CD4-positive, alpha-beta T cell treated with Interferon alpha-2 for 1 hour (primary cell): ENCODE data around the gene PTPRU.
"Not testable (repeated sequence)": the region's sequence is repeated elsewhere in the genome, so short reads cannot be mapped to it uniquely, and the experiment has no call there.

Experiments used
- DNase-seq, 2 donors: peaks; one replicate each; pipeline ENCODE4 v3.0.0-alpha.2; 2020 to 2022

The PTPRU gene

DNA sequence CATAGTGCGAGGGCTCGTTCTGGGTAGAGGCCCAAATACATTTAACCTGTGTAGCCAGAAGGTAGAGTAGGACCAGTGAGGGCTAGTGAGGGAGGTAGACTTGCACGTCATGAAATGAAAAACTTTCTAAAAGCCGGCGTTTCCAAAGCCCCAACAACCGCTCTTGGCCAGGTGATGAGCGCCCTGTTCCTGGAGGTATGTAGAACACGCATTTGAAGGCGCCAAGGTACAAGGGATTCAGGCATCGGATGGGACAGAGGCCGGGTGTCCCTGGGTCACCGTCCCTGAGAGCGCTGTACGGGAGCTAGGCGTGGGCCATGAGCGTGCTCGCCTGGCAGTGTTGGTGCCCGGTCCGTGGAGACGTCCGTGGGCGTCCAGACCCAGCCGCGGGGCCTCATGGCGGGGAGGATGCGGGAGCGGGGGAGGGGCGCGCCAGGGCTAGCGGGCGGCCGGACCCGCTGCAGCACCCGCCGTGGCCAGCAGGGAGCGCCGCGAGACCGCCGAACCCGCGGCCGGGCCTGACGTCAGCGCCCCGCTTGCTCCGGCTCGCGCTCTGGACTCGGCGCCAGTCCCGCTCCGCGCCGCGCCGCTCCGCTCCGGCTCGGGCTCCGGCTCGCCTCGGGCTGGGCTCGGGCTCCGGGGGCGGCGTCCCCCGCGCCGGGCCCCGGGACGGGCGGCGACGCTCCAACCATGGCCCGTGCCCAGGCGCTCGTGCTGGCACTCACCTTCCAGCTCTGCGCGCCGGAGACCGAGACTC lies at the start of gene PTPRU:
Gene PTPRU (plus strand): TSS at position 568 of the 757 bp plus-strand sequence. CDS start 123 bp downstream, at position 691.
- DNase-seq = peak; percentile 73 to 83

GRCh38 chr1:29186707-29187106 lies 49.6 kb upstream of the PTPRU start:
- DNase-seq = no peak

DNA sequence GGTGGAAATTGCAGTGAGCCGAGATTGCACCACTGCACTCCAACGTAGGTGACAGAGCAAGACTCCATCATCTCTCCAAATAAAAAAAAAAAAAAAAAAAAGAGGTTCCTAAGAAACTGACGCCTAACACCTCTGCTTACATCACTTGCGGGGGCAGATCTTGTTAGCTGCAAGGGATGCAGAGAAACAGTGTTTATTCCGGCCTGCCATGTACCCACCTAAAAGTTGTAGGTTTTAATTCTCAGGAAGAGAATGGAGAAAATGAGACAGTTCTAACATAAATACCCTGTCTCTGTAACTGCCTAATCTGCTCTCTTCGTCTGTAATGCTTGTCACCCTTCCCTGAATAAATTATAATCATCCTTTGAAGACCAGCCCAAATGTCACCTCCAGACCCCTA lies 45.6 kb upstream of the PTPRU start:
- no peak for DNase-seq

GRCh38 chr1:29193879-29194455 lies 42.4 kb upstream of the PTPRU start:
- DNase-seq = no peak

- DNase-seq = no peak
Observed at GRCh38 chr1:29195881-29196291, 40.4 kb upstream of the PTPRU start.

DNA sequence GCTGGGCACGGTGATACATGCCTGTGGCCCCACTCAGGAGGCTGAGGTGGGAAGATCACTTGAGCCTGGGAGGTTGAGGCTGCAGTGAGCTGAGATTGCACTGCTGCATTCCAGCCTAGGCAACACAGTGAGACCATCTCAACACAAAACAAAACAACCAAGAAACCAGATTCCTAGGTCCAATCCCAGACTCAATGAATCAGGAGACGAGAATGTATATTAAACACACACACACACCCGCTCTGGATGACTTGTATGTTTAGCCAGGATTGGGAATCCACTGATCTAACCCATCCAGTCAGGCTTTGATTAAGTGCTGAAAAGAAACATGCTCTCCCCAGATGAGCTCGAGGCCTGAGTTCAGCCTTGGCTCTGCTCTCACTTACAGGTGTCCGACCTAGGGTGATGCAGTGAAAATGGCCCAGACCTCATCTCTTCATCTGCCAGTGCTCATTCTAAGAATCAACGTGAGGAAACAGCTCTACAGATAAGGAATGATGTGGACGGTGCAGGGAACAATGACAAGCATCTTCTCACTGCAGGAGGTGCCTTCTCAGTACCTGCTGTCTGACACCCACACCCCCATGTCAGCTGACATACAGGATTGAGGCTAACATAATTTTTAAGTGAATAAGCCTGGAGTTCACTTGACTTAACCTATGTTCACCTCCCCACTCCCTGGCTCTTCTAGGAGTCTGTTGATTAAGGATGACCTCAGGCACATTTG lies 39.3 kb upstream of the PTPRU start:
- DNase-seq = no peak

DNA sequence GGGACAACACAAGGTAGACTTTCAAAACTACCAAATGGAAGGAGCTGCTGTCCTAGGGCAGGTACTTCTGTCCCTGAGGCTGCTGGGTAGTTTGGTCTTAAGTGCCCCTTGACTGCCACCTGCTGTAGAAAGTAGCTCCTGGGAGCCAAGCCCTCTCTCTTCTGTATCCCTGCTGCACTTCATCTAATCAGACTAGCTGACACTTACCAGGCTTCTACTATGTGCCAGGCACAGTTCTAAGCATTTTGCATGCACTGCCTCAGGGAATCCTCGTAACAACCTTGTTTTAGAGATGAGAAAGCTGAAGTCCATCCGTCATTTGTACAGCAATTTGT lies 38.8 kb upstream of the PTPRU start:
- DNase-seq = peak; percentile 23 to 53

DNA sequence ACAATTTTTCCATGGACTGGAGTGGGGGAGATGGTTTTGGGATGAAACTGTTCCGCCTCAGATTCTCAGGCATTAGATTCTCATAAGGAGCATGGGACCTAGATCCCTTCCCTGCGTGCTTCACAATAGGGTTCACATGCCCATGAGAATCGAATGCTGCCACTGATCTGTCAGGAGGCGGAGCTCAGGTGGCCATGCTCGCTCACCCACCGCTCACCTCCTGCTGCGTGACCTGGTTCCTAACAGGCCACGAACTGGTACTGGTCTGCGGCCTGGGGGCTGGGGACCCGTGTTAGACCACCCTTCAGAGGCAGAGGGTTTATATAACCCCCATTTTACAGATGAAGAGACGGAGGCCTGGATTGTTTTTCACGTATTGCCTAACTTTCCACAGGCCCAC lies 38.3 kb upstream of the PTPRU start:
- DNase-seq = no peak

DNA sequence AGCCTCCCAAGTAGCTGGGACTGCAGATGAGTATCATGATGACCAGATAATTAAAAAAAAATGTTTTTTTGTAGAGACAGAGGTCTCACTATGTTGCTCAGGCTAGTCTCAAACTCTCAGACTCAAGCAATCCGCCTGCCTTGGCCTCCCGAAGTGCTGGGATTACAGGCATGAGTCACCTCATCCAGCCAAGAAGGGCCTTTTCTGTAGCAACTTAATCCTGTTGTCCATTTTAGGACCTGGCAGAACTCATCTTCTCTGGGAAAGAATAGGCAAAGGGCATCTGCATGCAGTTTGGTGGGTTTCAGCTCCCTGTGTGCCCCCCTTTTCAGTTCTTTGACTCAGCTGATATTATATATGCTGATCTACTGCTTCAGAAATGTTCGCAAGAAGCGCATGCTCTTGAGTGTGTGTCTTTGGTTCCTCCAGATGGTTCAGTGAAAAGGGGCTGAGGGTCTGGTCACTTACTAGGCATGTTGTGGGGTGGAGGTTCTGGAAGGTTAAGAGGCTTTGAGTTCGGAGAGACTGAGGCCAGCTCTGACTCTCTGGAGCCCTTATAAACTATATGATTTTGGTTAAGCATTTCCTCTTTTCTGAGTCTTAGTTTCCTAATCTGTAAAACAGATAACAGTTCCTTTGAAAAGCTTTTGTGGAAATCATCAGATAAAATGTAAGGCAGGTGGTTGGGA lies 35.3 kb upstream of the PTPRU start:
- no peak for DNase-seq

- DNase-seq = no peak
Observed at GRCh38 chr1:29201595-29202051, 34.7 kb upstream of the PTPRU start.

DNA sequence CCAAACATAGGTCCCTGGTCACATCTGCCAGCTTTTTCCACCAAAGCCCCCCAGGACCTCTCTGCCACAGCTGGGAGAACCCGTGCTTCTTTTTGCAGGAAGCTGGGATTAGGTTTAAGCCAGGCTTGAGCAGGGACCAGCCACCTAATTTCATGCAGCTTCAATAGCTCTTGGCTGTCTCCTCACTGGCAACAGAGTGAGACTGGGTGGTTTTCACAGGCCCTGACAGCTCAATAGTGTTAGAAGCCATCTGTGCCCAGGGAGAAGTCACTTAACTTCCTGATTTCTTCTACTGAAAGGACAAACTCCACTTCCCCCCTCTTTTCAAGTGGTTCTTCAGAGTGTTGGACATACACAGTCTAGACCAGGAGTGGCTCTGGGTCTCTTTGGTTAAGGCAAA lies 34.3 kb upstream of the PTPRU start:
- DNase-seq = no peak

- DNase-seq = peak; percentile 81 to 86
Observed at GRCh38 chr1:29202584-29203340, 33.6 kb upstream of the PTPRU start.

DNA sequence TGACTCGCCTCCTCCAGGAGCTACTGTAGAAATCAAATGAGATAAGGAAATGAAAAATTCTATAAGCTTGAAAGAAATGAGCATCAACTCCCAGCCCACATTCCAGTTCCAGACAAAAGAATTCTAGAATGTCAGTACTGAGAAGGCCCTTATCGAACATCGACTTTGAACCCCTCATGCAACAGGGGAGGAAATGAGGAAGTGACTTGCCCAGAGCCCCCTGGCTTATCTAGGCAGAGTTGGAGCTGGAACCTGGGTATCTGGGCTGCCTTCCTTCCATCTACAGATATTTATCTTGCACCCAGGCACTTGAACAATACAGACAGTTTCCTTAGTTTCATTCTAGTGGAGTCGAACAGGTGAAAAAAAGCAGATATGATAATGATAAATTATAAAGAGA lies 27.9 kb upstream of the PTPRU start:
- DNase-seq = no peak

GRCh38 chr1:29209173-29209572 lies 27.1 kb upstream of the PTPRU start:
- DNase-seq = no peak

DNA sequence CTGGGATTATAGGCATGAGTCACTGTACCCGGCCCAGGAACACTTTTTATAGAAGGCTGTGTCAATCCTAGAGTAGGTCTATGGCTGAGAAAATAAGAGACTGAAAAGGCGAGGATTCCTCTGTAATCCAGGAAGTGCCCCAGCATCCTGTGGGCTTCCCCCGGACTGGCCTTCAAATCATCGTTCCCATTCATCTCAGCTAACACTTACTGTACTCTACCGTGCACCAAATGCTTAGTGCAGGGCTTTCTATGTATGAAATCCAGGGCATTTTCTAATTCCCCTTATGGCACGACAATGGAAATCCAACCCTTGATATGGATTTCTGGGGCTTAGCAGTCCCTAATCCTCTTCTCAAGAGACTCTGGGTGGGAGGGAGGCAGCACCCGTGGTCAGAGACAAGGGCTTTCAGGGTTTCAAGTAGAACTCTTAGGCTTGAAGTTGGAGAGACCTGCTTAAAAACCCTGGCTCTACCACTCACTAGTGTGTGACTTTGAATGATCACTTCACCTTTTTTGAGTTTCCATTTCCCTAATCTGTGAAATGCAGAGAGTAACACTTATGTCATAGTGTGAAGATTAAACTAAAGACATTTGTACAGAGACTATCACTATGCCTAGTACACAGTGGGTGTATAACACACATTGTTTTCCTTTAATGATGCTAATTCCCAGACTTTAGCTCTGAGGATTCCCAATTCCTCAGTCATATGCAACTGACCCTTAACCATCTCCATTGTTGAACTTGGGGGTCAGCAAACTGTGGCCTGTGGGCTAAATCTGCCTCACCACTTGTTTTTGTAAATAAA lies 25.8 kb upstream of the PTPRU start:
- DNase-seq = no peak

DNA sequence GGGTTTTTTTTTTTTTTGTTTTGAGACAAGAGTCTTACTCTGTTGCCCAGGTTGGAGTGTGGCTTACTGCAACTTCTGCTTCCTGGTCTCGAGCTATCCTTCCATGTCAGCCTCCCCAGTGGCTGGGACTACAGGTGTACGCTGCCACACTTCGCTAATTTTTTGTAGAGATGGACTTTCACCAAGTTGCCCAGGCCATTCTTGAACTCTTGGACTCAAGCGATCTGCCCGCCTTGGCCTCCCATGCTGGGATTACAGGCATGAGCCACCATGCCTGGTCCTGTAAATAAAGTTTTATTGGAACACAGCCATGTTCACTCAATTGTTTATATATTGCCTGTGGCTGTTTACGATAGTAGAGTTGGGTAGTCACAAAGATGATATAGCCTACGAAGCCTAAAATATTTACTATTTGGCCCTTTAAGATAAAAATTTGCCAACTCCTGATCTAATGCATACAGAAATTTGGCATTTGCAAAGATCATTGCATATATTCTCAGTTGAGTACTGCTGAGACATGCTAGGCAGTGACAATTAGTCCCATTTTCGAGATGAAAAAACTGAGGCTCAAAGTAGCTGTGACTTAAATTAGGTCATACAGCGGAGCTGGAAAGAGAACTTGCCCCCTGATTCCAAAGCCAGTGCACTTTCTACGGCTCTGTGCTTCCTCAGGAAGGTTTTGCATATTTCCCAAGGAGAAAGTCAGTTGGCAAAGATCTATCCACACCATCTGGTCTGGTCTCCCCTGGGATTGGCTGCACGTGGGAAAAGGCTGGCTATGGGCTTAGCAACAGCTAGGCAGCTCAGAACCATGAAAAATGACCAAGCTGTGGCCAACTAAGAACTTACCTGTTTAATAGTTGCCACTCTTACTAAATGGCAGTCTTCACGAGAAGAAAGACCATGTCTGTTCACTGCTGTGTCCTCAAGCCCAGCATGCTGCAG lies 25.0 kb upstream of the PTPRU start:
- DNase-seq = no peak

GRCh38 chr1:29213055-29213454 lies 23.3 kb upstream of the PTPRU start:
- DNase-seq = no peak

GRCh38 chr1:29217633-29218032 lies 18.7 kb upstream of the PTPRU start:
- no peak for DNase-seq

DNA sequence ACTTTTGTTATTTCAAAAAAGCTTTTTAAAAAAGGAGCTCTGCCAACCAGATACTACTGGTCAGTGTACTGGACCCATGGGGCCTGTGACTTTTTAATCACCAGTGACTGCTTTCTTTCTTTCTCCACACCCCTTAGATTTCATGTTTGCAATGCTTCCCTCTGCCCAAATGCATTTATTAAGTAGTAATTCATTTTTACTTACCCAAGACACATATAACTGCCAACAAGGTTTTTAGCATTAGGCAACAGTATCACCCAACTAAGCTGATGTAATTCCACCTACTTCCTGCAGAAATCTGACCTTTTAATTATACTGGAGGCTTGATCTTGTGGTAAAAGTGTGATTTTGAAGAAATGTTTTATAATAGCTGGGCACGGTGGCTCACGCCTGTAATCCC lies 18.1 kb upstream of the PTPRU start:
- no peak for DNase-seq

DNA sequence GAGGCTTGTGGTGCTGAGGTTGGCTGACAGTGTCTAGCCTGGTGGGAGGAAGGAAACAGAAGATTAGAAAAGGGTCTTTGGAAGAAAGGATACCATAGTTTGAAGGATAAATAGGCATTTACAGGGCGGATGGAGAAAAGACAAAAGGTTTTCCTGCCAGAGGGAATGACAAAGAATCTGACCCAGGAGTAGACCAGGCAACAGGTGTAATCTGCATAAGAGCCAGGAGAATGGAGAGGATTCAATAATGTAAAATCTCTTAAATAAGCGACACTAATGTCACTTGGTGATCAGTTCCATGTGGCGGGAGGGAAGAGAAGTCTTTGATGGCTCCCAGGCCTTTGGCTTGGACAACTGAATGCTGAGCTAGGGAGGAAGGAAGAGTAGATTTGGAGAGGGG lies 15.0 kb upstream of the PTPRU start:
- no peak for DNase-seq

- DNase-seq = not testable (repeated sequence)
Observed at GRCh38 chr1:29222260-29222659, 14.1 kb upstream of the PTPRU start.
